Ureter (tissue), 1 donor: Measurements from ENCODE around the gene AVPI1. TPM values are rescaled to one million over a fixed set of nuclear protein-coding genes. Genes with fewer than 3 reads are reported as not detected.
A peak's percentile ranks its signal among the peaks of the same experiment; 100 is the strongest.
"Not testable (repeated sequence)": the region's sequence is repeated elsewhere in the genome, so short reads cannot be mapped to it uniquely, and the experiment has no call there.

Experiments used
- DNase-seq: peaks from one replicate; pipeline ENCODE4 v3.0.0-alpha.2; 2020; ENCODE audit warnings: low spot score
- total RNA-seq: library from RNA; stranded (reverse); gene quantifications from one replicate; pipeline ENCODE4 v1.2.4, GENCODE V29; 2023
- donor health status: DM: yes; HTN: yes; CAD: no.

AVPI1 gene
- total RNA-seq, 1 donor from 2014 or later = 11.7 TPM

DNA sequence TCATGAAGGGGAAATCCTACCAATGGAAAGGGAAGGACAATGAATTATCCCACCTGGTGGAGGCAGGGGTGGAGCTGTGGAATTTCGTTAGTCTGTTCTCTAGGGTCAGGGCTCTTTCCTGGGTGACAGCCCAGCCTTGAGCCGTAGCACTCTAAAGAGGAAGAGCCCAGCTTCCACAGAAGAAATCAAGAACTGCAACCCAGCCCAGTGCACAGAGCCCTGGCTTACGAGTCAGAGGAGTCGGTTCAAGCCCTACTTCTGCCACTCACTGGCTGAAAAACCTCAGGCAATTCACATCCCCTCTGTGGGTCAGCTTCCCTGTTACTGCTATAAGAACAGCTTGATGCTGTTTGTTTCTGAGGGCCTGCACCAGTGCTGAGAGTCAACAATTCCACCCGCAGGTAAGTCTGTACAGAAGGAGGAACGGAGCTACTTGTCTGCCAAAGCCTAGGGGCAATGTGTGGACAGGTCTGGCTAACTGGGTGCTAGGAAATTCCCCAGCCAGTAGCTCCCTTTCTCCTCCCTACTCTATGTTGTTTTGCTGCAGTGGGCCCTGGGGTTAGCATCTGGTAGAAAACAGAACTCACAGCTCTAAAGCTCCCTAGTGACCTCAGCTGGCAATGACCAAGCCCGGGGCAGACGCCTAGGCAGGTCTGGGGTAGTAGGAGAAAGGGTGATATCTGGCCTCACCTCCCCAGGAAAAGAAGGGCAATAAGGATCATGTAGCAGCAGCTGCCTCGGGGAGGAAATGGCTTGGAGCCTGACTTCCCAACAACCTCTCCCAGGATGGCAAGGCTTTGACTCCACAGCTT is 3.3 kb downstream of the AVPI1 start:
- DNase-seq = no peak

DNA sequence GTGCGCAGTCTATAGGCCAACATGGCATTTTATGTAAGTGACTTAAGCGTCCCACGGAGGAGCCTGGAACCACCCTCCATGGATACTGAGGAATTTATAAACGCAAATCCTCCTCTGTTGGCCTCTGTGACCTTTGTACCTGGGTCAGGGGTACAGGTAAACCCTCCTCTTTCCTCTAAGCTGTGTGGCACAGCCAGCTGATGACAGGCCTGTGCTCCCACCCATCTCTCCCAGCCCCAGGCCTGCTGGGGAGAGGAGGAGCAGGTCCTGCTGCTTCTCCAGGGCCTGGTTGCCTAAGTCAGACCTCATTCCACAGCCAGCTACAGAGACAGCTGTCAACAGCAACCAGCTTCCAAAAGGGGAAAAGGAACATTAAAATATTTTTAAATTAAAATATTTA is 5.0 kb downstream of the AVPI1 start:
- no peak for DNase-seq

DNA sequence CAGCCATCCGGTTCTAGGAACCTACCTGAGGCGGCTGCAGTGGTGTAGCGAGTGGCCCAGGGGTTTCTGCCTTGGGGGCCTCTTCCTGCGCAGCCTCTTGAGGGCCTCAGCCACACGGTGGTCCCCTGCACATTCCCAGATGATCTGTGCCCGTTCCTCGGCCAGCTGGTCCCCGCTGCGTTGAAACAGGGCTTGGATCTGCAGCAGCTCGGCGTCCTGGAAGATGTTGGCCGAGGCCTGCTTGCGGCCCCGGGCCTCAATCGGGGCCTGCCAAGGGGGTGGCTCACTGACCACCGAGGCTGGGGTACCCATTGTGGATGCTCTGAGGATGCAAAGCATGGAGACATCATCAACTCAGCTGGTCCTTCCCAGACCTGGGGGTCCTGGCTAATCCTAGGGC is 7.4 kb downstream of the AVPI1 start:
- DNase-seq = no peak

DNA sequence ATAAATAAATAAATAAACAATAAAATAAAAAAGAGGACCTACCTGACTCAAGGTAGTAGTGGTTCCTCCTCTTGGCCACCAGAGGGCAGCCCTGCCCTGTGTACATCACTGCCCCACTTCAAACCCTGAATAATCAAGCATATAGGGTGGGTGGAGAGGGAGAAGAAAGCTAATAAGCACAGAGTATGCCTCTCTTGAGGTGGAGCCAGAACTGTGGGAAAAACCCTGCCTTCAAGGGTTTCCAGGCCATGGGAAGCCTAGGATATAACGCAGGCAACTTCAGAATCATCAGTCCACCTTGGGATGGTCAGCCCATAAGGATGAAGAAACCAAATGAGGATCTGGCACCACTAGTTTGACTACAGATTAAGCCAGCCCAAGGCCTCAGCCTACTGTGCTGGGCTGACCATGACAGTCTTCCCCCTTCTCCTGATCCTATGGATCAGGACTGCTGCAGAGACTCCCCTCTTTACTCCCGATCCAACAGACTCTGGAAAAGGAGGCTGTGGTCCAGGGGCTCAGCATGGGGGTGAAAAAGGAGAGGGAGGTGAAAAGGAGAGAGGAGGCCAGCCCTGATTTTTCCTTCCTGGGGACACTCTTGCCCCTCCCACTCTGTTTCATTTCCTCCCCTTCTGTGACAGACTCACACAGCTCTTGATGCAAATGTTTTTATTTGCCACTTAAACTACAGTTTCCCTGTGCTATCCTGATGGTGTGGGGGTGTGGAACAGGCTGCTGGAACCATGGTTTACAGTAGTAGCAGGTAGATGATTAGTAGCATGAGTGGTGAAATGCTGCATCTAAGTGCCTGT is 10.1 kb downstream of the AVPI1 start:
- DNase-seq = no peak

DNA sequence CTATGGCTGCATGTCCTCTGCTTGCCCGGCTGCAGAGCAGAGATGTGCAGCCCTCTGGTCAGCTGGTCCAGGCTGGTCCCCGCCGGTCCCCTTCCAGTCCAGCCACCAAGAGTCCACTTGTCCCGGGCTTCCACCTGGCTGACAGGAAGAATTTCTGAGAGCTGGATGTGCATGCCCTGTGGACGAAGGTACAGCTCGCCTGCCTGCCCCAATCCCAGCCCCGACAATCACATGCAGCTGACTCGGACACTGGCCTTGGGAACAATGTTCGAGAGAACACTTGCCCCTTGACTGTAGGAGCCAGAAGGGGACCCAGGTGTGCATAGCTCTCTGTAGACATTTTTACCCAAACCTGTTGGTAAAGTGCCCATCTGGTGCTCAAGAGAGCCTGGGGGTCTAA is 11.8 kb downstream of the AVPI1 start:
- no peak for DNase-seq

DNA sequence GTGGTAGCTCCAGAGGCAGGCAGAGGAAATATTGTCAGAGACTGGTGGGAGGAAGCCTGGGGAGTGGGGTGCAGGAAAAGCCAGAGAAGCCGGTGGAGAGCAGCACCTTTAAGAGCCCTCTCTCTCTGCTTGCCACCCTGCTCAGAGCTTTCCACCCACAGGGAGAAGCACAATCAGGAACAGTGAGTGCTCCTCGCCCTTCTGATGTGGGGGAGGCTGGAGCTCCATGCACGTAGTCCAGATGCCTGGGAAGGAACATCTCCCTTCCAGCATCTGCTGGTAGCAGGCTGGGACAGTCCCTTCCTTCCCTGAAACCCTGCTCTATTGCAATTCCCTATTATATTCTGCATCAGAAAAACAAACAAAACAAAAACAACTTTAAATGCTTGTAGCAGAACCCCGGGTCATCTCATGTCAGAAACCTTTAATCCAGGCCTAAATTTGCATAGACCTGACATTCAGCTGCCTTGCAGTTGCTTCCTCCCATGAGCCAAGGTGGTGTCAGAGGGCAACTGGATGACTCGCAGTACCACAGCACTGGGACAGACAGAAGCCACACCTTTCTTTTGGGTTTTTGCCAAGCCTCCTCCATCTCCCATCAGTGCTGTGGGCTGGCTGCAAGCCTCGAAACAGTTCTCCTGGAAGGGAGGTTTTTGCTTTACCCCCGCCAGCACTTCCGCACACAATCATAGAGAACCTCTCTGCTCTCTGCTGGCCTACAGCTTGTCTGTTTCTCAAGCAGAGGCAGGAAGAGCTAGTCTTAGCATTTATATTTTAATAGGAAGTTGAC is 13.1 kb downstream of the AVPI1 start:
- DNase-seq = no peak

DNA sequence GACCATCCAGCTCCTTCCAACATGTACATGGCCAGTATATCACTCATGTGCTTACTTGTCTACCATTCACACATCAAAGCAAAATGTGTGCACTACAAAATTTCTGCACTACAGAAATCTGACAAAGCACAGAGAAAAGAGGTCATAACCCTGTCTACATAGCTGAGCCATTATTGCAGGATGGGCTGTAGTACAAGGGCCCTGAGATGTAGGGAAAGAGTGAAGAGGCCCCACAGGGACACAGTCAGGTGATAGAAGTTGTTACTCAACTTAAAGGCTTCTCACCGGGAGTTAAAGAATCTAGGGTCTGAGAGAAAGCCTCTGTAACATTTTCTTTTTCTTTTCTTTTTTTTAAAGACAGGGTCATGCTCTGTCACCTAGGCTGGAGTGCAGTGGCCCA is 17.5 kb downstream of the AVPI1 start:
- no peak for DNase-seq

DNA sequence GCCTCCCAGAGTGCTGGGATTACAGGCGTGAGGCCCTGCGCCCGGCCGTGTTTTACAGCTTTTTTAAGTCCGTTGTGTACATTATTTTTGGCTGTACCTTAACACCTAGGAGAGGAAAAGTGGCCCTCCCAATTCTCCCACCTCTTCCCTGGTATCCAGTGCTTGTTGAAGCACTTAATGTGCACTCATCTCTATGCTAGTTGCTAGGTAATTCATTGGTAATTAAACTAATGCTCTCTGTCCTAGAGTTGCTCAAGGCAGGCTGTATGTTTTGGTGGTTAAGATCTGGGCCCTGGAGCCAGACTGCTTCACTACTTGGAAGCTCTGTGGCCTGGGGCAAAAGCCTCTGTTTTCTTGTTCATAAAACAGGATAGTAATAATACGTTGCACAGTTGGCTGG is 19.6 kb downstream of the AVPI1 start:
- no peak for DNase-seq

DNA sequence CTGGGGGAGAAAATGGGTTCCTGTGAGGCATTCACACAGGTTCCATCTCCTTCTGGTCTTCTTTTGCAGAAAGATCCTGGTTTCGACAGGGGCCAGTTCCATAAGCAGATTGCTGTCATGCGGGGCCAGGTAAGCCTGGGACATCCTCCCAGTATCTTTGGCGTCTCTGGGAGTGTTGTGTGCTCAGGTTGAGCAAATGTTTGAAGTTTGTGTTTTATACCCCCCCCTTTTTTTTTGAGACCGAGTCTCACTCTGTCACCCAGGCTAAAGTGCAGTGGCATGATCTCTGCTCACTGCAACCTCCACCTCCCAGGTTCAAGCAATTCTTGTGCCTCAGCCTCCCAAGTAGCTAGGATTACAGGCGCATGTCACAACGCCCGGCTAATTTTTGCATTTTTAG is 20.0 kb downstream of the AVPI1 start:
- no peak for DNase-seq

DNA sequence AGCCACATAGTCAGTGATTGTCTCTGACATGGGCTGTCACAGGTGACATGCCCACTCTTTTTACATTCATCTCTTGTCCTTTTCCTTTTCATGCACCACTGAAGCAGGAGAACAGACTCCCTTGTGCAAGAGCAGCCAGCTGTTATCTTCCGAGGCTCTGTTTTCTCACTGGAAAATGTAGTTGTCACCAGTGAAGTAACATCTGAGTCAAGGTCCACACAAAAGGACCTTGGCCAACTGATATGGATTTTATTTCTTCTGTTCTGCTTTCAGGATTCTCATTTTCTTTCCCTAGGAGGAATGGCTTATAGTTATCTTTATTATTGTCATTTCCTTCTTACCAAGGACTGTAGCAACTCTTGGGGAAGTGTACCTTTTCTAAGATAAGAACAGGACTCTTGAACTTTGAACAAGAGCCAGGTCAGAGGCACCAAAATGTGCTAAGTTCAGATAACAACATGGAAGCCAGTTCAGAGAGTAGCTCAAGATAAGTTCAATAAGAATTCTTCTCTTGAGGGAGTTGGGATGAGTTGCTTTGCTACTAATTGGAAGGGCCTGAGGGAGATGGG is 22.7 kb downstream of the AVPI1 start:
- DNase-seq = no peak

DNA sequence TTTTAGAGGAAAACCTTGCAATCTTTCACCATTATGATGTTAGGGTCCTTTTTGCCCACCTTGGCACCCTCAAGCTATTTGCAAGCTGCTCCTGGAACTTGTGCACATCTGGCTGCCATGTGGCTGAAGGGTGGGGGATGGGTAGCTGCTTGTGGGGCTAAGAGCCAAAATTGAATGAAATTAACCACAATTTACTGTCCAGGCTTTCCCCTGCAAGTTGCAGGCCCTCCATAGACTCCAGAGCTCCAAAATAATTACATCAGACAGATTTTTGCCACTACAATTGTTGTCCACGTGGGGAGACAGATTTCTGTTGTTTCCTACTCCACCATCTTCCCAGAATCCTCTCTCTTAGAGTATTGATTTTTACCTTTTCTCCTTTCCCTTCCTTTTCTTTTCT is 27.5 kb downstream of the AVPI1 start:
- DNase-seq = no peak

DNA sequence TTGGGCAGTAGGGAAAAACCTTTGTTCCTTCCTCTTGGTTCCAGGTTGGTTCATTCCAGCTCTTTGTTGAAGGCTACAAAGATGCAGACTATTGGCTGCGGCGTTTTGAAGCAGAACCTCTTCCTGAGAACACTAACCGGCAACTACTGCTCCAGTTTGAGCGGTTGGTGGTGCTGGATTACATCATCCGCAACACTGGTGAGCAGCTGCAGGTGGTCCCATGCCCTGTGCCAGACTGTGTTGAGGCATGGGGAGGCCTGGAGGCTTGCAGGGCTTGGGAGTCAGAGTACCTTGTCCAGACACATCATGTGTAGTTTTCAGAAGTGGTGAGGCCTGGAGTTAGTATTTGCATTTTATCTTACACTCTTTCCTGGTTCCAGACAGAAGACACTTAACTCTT is 30.3 kb downstream of the AVPI1 start:
- DNase-seq = no peak

DNA sequence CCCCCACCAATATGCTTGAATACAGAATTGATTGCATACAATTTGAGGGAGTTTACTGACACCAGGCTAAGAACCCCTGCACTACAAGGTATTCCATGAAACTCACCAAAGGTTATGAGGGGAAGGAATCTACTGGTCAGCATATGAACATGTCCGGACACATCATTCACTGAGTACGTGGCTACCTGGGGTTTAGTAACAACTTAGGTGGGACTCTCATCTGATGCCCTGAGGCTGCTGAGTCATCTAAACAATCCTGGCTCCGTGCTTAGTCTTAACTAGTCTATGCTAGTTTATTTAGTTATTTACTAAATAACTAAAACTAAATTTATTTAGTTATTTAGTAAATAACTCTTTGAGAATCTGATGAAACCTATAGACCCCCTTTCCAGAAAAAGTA is 35.3 kb downstream of the AVPI1 start:
- DNase-seq = peak; percentile 60

DNA sequence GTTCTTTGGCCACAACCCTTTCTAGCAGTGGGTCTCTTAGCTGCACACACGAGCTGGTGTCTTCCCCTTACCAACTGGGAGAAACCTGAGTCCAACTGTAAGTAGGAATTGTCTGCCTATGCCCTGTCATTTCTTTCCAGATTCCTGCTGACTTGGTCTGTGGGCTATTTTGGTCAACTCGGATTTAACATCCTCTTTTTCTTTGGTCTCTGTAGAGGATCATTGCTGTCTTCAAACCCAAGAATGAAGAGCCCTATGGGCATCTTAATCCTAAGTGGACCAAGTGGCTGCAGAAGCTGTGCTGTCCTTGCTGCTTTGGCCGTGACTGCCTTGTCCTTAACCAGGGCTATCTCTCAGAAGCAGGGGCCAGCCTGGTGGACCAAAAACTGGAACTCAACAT is 36.3 kb downstream of the AVPI1 start:
- no peak for DNase-seq

DNA sequence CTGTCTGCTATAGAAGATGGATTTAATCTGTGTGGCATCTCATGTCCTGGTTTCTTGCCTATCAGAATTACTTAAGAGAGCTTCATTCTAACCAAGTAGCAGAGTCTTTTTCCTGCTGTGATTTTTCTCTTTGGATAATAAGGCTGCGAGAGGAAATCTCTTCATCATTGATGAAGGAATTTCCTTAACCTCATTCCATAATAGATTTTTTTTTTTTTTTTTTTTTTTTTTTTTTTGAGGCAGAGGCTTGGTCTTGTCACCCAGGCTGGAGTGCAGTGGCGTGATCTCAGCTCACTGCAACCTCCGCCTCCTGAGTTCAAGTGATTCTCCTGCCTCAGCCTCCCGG is 37.7 kb downstream of the AVPI1 start:
- not testable (repeated sequence) for DNase-seq

DNA sequence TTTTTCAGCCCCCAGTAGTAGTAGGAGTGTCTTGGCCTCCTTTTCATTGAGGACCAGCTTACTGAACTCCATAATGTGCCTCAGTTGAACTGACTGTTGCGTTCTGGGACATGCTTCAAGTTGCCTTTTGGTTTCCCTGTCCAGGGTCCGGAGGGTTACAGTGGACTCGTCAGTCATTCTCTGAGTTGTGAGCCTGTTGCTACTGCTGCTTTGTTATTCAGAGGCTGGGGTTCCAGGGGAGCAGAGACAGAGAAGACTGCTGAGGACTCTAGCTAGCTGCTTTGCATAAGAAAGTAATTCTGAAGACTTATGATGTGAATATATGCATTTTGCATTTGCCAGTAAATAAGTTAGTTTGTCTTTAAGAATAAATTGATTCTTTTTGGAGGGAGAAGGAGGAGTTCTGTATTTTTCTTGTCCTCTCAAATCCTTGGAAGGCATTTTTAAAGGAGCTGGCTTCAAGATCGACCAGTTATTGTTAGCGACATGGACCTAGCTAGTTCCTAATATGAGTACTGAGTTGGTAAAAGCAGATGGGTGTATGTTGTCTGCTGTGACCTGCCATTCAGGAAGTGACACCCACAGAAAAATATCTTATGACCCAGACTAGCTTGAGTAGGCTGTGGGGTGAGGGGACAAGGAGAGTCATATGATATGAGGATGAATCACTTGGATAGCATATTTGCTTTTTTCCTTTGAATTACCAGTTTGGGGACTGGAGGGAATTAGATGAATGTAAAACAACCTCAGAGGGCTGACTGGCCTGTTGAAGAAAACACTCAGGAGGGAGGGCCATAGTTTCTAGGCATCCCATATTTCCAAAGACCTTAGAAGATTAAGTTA is 38.3 kb downstream of the AVPI1 start:
- no peak for DNase-seq

DNA sequence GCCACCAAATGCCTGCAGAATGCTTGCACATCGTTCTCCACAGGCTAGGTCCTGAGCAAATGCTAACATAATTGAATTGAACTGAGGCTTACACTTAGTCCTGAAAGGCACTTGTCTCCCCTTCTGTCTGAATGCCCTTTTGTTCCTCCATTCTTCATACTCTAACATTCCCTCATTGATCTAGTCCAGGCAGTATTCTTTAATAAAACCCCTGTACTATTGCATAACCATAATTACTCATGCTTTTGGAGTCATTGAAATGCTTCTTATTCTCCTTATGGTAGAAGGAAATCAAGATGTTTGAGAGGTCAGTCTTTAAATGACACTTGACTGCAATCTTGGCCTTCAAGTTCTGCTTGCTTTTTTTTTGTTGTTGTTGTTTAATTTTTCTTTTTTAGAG is 39.5 kb downstream of the AVPI1 start:
- no peak for DNase-seq

DNA sequence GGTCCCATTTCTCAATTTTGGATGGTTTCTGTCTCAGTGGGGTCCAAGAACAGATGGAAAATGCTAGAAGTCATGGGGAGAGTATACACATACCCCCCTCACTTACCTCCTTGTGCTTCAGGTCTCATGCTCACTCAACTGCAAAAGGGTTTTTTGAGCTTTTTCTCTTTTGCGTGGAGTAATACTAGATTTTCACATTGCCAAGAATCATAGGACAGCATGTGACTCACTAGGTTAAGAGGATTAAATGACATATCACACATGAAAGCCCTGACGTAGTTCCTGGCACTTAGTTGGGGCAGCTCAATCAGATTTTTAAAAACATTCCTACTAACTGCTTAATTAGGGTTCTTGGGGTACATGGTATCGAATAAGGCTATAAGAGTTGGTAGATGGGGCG is 42.1 kb downstream of the AVPI1 start:
- no peak for DNase-seq

DNA sequence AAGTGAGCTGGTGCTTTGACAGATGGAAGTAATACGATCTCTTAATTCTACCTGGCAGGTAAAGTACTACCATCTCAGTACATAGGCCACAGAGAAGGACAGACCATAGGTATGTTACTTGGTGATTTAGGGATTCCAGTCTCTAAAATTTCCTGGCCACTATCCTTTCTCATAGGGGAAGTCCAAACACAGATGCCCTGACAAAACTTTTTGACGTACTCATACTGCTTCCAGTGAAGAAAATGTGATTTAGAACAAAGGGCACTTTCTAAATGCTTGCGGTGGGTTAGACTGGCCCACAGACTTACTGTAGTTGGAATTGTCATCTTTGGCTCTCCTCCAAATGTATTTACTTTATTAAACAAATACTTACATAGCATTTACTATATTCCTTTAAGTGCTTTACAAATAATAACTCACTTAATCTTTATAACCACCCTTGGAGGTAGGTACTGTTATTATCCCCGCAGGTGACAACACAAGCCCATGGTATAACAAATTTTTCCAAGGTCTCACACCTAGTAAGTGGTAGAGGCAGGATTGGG is 43.5 kb downstream of the AVPI1 start:
- DNase-seq = no peak

DNA sequence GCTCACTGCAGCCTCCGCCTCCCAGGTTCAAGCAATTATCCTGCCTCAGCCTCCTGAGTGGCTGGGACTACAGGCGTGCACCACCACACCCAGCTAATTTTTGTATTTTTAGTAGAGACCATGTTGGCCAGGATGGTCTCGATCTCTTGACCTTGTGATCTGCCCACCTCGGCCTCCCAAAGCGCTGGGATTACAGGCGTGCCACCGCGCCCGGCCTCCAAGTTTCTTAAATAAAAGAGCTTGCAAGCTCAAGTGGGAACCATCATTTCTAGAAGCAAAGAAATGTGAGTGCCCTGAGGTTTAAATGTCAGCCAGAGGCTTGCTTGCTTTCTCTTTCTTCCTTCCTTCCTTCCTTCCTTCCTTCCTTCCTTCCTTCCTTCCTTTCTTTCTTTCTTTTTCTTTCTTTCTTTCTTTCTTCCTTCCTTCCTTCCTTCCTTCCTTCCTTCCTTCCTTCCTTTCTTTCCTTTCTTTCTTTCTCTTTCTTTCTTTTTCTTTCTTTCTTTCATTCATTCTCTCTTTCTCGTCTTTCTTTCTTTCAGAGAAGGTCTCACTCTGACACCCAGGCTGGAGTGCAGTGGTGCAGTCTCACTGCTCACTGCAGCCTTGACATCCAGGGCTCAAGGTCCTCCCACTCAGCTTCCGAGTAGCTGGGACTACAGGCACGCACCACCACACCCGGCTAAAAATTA is 44.4 kb downstream of the AVPI1 start:
- not testable (repeated sequence) for DNase-seq
